Neural cell (in vitro differentiated cells): ENCODE measurements around the gene CFAP65.

Experiments
- POLR2AphosphoS5 ChIP-seq: IDR thresholded peaks from 2 replicates; pipeline ENCODE4 v1.6.1; 2012
- RAD21 ChIP-seq: fragments of 450-650 bp; conservative IDR thresholded peaks from 2 replicates; pipeline ENCODE4 v1.6.1; 2014; ENCODE audit warnings: antibody characterized with exemption, mild to moderate bottlenecking, moderate library complexity

GRCh38 chr2:219060821-219061791, 19.8 kb upstream of the CFAP65 start, which contains the start of gene IHH:
- TF ChIP-seq RAD21 (no peak), POLR2AphosphoS5 (no peak)
